HG03460 (cell line): ENCODE results near the gene TEAD3.
"Not testable (repeated sequence)": the region's sequence is repeated elsewhere in the genome, so short reads cannot be mapped to it uniquely, and the experiment has no call there.

Source experiments
- ATAC-seq: cut with Tn5 transposase; IDR thresholded peaks from one replicate; pipeline ENCODE4 v1.9.1; 2021; ENCODE audit not compliant: unreplicated experiment

Gene TEAD3

GRCh38 chr6:35496841-35497570, at the start of gene TEAD3:
Gene TEAD3 (minus strand): TSS chr6:35497079.
- ATAC-seq = no peak

GRCh38 chr6:35544769-35545361, 48.0 kb upstream of the TEAD3 start:
- ATAC-seq = no peak

- no peak for ATAC-seq
These were observed 46.7 kb upstream of the TEAD3 start for GRCh38 chr6:35543459-35544193.

- no peak for ATAC-seq
These were observed 45.0 kb upstream of the TEAD3 start for GRCh38 chr6:35541836-35542235.

GRCh38 chr6:35539223-35539622, 42.3 kb upstream of the TEAD3 start:
- ATAC-seq = no peak

- ATAC-seq = not testable (repeated sequence)
These were observed 39.0 kb upstream of the TEAD3 start for GRCh38 chr6:35535847-35536246.

- no peak for ATAC-seq
These were observed 37.7 kb upstream of the TEAD3 start for GRCh38 chr6:35534407-35535170.

GRCh38 chr6:35533981-35534380, 37.1 kb upstream of the TEAD3 start:
- ATAC-seq = no peak

- ATAC-seq = no peak
These were observed 35.2 kb upstream of the TEAD3 start for GRCh38 chr6:35532126-35532525.

- ATAC-seq = no peak
These were observed 27.6 kb upstream of the TEAD3 start for GRCh38 chr6:35524380-35525020.

- no peak for ATAC-seq
These were observed 26.1 kb upstream of the TEAD3 start for GRCh38 chr6:35522660-35523658.

GRCh38 chr6:35522151-35522550, 25.3 kb upstream of the TEAD3 start:
- ATAC-seq = no peak

- no peak for ATAC-seq
These were observed 24.4 kb upstream of the TEAD3 start for GRCh38 chr6:35521235-35521634.

GRCh38 chr6:35519313-35520015, 22.6 kb upstream of the TEAD3 start:
- ATAC-seq = no peak

GRCh38 chr6:35518566-35519312, 21.9 kb upstream of the TEAD3 start:
- no peak for ATAC-seq

GRCh38 chr6:35517978-35518377, 21.1 kb upstream of the TEAD3 start:
- not testable (repeated sequence) for ATAC-seq

- no peak for ATAC-seq
These were observed 19.8 kb upstream of the TEAD3 start for GRCh38 chr6:35516712-35517111.

GRCh38 chr6:35515939-35516338, 19.1 kb upstream of the TEAD3 start:
- not testable (repeated sequence) for ATAC-seq
